ENCODE measurements around the gene SLC35E1.

SLC35E1 gene

GRCh38 chr19:16586991-16587832 lies 15.0 kb upstream of the SLC35E1 start:
- H3K27me3 ChIP-seq (ENCODE audit: control insufficient read depth, insufficient read depth, low read length), result no peaks in the 10 kb centered on the region
- H3K9ac ChIP-seq (ENCODE audit: low read depth, low read length), result no peak overlapping the region
- H3K4me1 ChIP-seq (ENCODE audit: control insufficient read depth, insufficient read depth, low read length), result peaks cover 56% of the 10 kb centered on the region
- peak overlapping the region; percentile 54 for H3K27ac ChIP-seq (ENCODE audit: low read depth, low read length)
- no peaks in the 10 kb centered on the region for H3K9me3 ChIP-seq (ENCODE audit: control insufficient read depth, insufficient read depth, low read length)
- no peak overlapping the region for H3K4me3 ChIP-seq (ENCODE audit: low read depth, low read length)
- H3K36me3 ChIP-seq (ENCODE audit: control insufficient read depth, insufficient read depth, low read length), result no peaks in the 10 kb centered on the region

DNA sequence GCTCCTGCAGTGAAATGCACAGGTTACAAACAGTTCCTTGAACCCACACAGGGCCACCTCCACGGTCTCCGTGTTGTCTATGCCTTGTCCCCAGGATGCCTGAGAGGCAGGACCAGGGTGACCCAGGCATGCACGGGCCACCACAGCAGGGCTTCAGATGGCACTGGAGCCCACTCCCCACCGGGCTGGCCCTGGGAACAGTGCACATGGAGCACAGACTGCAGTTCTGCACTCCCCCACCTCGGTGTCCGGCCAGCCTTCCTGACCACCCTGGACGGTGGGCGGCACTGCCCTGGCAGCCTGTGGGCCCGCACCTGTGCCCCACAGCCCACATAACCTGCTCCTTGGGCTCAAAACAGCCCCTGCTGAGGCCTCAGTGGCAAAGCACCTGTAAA lies 14.3 kb upstream of the SLC35E1 start:
- Histone ChIP-seq H3K4me1 (ENCODE audit: control insufficient read depth, insufficient read depth, low read length) (peaks cover 49% of the 10 kb centered on the region), H3K9me3 (ENCODE audit: control insufficient read depth, insufficient read depth, low read length) (no peaks in the 10 kb centered on the region), H3K27ac (ENCODE audit: low read depth, low read length) (no peak overlapping the region), H3K36me3 (ENCODE audit: control insufficient read depth, insufficient read depth, low read length) (no peaks in the 10 kb centered on the region), H3K9ac (ENCODE audit: low read depth, low read length) (no peak overlapping the region), H3K27me3 (ENCODE audit: control insufficient read depth, insufficient read depth, low read length) (no peaks in the 10 kb centered on the region), H3K4me3 (ENCODE audit: low read depth, low read length) (no peak overlapping the region)

DNA sequence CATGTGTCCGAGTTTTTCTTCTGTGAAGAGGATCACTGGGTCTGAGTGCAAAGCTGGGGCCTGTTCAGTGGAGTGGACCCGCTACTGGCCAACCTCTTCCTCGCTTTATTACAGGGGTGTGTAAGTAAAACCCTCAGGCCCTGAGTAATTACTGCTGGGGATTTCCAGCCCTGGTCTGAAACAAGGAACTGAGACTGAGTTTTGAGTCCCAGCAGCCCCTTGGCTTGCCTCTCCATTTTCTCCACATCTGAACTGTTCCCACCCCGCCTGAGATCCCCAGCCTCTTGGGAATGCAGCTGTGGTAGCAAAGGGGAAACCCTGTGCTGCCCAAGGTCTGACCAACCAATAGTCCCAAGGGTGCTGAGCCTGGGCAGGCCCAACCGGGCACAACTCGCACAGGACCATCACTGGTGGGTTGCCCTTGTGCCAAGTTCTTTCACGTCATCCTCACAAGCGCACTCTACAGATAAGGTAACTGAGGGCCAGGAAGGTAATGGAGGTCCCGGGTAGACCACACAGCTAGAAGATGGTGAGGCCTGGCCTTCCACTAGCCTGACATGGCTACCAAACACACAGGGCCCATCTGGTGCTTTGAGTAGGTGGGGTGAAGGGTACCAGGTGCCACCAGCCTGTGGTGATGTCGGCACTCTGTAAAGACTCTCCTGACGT lies 13.7 kb upstream of the SLC35E1 start:
- no peak overlapping the region for H3K4me3 ChIP-seq (ENCODE audit: low read depth, low read length)
- peaks cover 45% of the 10 kb centered on the region for H3K4me1 ChIP-seq (ENCODE audit: control insufficient read depth, insufficient read depth, low read length)
- H3K9me3 ChIP-seq (ENCODE audit: control insufficient read depth, insufficient read depth, low read length), result no peaks in the 10 kb centered on the region
- H3K9ac ChIP-seq (ENCODE audit: low read depth, low read length), result no peak overlapping the region
- H3K27ac ChIP-seq (ENCODE audit: low read depth, low read length), result no peak overlapping the region
- no peaks in the 10 kb centered on the region for H3K27me3 ChIP-seq (ENCODE audit: control insufficient read depth, insufficient read depth, low read length)
- H3K36me3 ChIP-seq (ENCODE audit: control insufficient read depth, insufficient read depth, low read length), result no peaks in the 10 kb centered on the region

DNA sequence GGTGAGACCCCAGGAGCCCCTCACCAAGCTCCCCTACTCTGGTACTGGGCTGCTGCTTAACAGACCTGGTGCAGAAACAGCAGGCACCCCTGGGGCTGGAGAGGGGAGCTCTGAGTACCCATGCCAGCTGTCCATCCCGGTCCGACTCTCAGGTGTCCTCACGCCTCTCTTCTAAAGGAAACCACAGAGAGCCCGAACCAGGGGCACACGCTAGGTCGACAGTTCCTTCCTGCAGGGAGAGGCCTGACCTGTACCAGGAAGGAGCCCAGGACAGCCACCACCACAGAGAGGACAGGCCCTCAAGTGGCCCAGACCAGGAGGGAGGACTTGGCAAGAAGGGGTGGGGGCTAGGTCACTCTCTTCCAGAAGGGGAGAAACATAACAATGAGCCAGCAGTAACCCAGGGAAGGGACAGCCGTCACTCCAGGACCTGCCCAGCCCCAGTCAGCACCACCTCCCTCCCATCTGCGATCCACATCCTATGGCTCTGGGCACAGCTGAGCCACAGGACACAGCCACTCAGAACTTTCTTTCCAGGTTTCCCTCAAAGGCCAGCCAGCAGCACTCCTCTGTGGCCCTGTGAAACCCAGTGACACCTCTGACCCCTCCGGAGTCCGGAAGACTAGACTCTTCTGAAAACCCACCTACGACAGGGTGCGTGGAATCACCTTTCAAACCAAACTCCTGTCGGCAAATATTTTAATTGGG lies 13.0 kb upstream of the SLC35E1 start:
- no peak overlapping the region for H3K4me3 ChIP-seq (ENCODE audit: low read depth, low read length)
- H3K27ac ChIP-seq (ENCODE audit: low read depth, low read length), result peak overlapping the region; percentile 54
- no peak overlapping the region for H3K9ac ChIP-seq (ENCODE audit: low read depth, low read length)

GRCh38 chr19:16584248-16585093 lies 12.3 kb upstream of the SLC35E1 start:
- Histone ChIP-seq H3K27me3 (ENCODE audit: control insufficient read depth, insufficient read depth, low read length) (no peaks in the 10 kb centered on the region), H3K4me1 (ENCODE audit: control insufficient read depth, insufficient read depth, low read length) (peaks cover 45% of the 10 kb centered on the region), H3K4me3 (ENCODE audit: low read depth, low read length) (peak overlapping the region; percentile 39; the same call in 1 of the 2 replicates), H3K9me3 (ENCODE audit: control insufficient read depth, insufficient read depth, low read length) (no peaks in the 10 kb centered on the region), H3K27ac (ENCODE audit: low read depth, low read length) (peak overlapping the region; percentile 54), H3K9ac (ENCODE audit: low read depth, low read length) (no peak overlapping the region), H3K36me3 (ENCODE audit: control insufficient read depth, insufficient read depth, low read length) (no peaks in the 10 kb centered on the region)

More for the DNA sequence above, 13.0 kb upstream of the SLC35E1 start:
- no peaks in the 10 kb centered on the region for H3K36me3 ChIP-seq (ENCODE audit: control insufficient read depth, insufficient read depth, low read length)
- peaks cover 45% of the 10 kb centered on the region for H3K4me1 ChIP-seq (ENCODE audit: control insufficient read depth, insufficient read depth, low read length)
- no peaks in the 10 kb centered on the region for H3K9me3 ChIP-seq (ENCODE audit: control insufficient read depth, insufficient read depth, low read length)
- no peaks in the 10 kb centered on the region for H3K27me3 ChIP-seq (ENCODE audit: control insufficient read depth, insufficient read depth, low read length)

DNA sequence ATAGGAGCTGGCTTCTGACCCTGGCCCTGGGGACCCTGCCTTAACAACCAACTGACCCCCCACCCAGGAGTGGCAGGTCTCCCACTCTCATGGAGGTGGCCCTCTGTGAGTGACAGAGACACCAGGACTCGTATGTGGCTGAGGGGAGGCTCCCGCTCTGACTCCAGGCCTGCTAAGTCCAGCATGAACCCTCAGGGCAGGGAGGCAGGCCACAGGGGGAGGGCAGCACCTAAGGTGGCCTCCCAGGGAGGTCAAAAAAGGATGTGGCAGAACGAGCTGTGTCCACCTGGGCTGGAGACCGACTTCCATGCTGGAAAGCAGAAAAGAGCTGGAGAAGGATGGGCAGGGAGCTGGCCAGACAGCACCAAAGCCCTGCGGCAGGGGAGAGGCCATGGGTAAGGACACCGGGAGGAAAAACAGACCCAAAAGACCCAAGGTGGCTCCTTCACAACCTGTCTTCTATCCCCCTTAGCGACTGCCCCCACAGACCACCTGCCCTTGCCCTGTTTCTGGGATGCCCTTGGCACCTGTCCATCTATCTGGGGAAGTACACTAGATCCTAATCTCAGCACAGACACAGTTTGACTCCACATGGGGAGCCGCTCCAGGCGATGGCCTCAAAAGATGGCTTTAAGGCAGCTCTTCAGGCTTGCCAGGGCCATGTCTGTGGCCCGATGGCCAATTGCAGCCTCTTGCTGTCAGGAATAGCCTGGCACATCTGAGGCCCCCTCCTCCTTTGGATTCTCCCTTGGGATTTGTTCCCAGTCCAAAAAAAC lies 10.5 kb upstream of the SLC35E1 start:
- Histone ChIP-seq H3K36me3 (ENCODE audit: control insufficient read depth, insufficient read depth, low read length) (peaks cover 9% of the 10 kb centered on the region), H3K9ac (ENCODE audit: low read depth, low read length) (no peak overlapping the region), H3K27ac (ENCODE audit: low read depth, low read length) (no peak overlapping the region), H3K4me1 (ENCODE audit: control insufficient read depth, insufficient read depth, low read length) (peaks cover 33% of the 10 kb centered on the region), H3K27me3 (ENCODE audit: control insufficient read depth, insufficient read depth, low read length) (no peaks in the 10 kb centered on the region), H3K9me3 (ENCODE audit: control insufficient read depth, insufficient read depth, low read length) (no peaks in the 10 kb centered on the region), H3K4me3 (ENCODE audit: low read depth, low read length) (no peak overlapping the region)

GRCh38 chr19:16581971-16582343 lies 9.7 kb upstream of the SLC35E1 start:
- Histone ChIP-seq H3K36me3 (ENCODE audit: control insufficient read depth, insufficient read depth, low read length) (peaks cover 16% of the 10 kb centered on the region), H3K9ac (ENCODE audit: low read depth, low read length) (no peak overlapping the region)

GRCh38 chr19:16581145-16581970 lies 9.1 kb upstream of the SLC35E1 start:
- H3K9ac ChIP-seq (ENCODE audit: low read depth, low read length), result no peak overlapping the region

More at GRCh38 chr19:16581971-16582343, 9.7 kb upstream of the SLC35E1 start:
- H3K4me1 ChIP-seq (ENCODE audit: control insufficient read depth, insufficient read depth, low read length), result peaks cover 26% of the 10 kb centered on the region
- no peaks in the 10 kb centered on the region for H3K27me3 ChIP-seq (ENCODE audit: control insufficient read depth, insufficient read depth, low read length)
- no peaks in the 10 kb centered on the region for H3K9me3 ChIP-seq (ENCODE audit: control insufficient read depth, insufficient read depth, low read length)
- no peak overlapping the region for H3K4me3 ChIP-seq (ENCODE audit: low read depth, low read length)
- H3K27ac ChIP-seq (ENCODE audit: low read depth, low read length), result no peak overlapping the region

DNA sequence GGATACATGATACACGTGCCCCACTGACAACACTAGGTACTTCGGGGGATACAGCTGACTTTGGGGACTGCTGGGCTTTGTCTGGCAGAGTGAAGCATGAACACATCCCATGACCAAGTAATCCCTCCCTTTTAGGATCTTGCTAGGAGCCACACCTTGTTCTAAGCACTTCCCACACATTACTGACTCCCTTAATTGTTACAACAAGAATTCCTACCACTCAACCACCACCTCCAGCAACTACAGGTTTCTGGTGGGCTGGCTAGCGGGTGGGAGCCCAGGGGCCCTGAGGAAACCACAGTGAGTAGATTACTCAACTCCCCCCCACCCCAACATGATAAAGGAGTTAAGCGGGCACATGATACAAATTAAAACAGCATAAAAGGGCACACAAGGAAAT lies 7.2 kb upstream of the SLC35E1 start:
- no peak overlapping the region for H3K27ac ChIP-seq (ENCODE audit: low read depth, low read length)
- H3K4me1 ChIP-seq (ENCODE audit: control insufficient read depth, insufficient read depth, low read length), result peaks cover 7% of the 10 kb centered on the region
- H3K36me3 ChIP-seq (ENCODE audit: control insufficient read depth, insufficient read depth, low read length), result peaks cover 38% of the 10 kb centered on the region
- H3K9ac ChIP-seq (ENCODE audit: low read depth, low read length), result no peak overlapping the region
- H3K9me3 ChIP-seq (ENCODE audit: control insufficient read depth, insufficient read depth, low read length), result no peaks in the 10 kb centered on the region
- no peak overlapping the region for H3K4me3 ChIP-seq (ENCODE audit: low read depth, low read length)
- no peaks in the 10 kb centered on the region for H3K27me3 ChIP-seq (ENCODE audit: control insufficient read depth, insufficient read depth, low read length)

More at GRCh38 chr19:16581145-16581970, 9.1 kb upstream of the SLC35E1 start:
- Histone ChIP-seq H3K27ac (ENCODE audit: low read depth, low read length) (no peak overlapping the region), H3K27me3 (ENCODE audit: control insufficient read depth, insufficient read depth, low read length) (no peaks in the 10 kb centered on the region), H3K9me3 (ENCODE audit: control insufficient read depth, insufficient read depth, low read length) (no peaks in the 10 kb centered on the region), H3K36me3 (ENCODE audit: control insufficient read depth, insufficient read depth, low read length) (peaks cover 22% of the 10 kb centered on the region), H3K4me3 (ENCODE audit: low read depth, low read length) (no peak overlapping the region), H3K4me1 (ENCODE audit: control insufficient read depth, insufficient read depth, low read length) (peaks cover 21% of the 10 kb centered on the region)
